HG03457 (cell line): Measurements from ENCODE around the gene MAP3K7CL.
"Not testable (repeated sequence)": the region's sequence is repeated elsewhere in the genome, so short reads cannot be mapped to it uniquely, and the experiment has no call there.

Source experiments
- ATAC-seq: cut with Tn5 transposase; IDR thresholded peaks from one replicate; pipeline ENCODE4 v1.9.1; 2021; ENCODE audit warnings: moderate number of reproducible peaks; ENCODE audit not compliant: unreplicated experiment

MAP3K7CL gene

DNA sequence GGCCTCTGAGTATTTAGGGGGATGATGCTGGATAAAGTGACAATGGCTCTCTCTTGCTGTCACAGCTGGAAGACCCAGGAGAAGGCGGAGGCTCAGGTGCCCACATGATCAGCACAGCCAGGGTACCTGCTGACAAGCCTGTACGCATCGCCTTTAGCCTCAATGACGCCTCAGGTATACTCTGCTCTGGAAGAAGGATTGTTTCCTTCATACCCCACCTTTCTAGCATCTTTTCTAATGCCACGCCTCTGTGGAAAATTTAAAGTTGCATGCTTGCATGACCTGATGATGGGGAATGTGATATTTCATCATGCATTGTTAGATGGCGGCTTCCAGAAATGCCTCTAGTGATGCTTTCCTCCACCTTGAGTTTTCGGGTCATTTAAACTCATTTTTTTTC is 2.8 kb downstream of the MAP3K7CL start:
- ATAC-seq, result no peak

DNA sequence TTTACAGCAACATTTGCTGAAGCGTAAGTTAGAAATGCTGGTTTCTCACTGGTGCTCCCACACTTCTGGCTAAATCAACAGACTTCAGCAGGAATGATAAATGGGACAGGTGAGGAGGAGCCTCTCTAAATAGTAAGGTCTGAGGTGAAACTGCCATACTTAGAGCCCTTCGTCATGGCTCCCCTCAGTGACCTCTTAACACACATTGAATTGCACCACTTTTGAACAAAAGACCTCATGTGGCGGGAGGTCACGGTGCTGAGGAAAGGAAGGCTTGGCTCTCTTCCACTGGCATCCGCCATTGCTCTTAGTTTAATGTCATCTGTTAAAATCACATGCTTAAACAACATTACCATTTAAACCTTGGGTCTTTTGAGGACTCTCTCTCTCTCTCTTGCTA is 3.4 kb downstream of the MAP3K7CL start:
- no peak for ATAC-seq

DNA sequence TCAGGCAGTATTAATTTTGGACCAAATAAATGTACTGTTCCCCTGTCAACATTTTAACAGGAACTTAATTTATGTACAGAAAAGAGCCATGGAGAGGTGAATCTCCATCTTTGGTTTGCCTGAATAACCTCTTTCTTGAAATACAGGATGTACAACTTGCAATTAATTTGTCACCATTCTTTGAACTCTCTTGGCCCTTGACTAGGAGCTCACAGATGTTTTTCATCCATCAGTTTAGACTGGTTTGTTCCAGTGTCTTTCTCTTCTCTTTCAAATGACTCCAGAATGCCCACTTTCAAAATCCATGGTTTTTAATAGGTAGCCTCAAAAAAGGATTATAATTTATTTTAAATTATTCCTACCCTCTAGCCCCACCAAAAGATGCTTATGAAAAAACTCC is 5.0 kb downstream of the MAP3K7CL start:
- ATAC-seq, result no peak

DNA sequence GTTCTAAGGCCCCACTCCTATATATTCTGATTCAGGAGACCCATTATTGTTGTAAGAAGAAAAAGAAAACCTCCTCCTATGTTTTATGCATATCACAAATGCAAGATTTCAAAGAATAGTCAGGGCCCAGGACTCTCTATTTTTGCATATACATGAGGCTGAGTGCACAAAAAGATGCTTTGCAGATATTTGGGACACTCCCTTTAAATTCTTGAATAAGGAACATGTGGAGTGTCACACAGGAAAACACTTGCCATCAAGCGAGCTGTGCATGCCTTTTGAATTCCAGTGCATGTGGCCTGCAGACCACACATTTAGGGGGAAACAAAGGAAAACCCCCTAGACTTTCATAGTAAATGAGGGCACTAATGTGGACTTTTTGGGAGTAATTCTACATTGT is 5.6 kb downstream of the MAP3K7CL start:
- no peak for ATAC-seq

DNA sequence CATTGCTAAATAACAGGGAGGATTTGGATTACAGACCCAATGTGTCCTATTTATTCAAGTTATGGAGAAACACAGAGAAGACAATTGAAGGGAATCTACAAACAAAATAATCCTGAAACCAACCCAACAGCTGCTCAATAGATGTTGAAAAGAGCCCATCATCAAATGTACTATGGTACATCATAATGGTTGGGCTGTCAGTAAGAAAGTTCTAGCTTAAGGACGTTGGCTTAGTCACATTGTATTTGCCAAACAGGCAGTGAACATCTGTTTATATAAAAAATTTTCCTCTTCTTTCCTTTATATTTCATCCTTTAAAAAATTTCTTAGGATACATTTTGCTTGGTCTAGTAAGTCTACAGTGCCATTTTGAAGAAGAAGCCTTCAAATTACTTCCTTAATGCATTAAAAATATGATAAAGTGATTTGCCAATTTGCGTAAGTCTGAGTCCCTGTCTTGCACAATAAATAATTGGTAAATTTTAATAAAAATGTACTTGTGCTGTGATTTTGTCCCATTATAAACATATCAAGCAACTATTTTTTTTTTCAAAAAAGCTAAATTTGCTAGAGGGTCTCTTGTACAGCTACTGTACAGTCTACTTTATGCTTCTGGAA is 14.4 kb downstream of the MAP3K7CL start:
- no peak for ATAC-seq

DNA sequence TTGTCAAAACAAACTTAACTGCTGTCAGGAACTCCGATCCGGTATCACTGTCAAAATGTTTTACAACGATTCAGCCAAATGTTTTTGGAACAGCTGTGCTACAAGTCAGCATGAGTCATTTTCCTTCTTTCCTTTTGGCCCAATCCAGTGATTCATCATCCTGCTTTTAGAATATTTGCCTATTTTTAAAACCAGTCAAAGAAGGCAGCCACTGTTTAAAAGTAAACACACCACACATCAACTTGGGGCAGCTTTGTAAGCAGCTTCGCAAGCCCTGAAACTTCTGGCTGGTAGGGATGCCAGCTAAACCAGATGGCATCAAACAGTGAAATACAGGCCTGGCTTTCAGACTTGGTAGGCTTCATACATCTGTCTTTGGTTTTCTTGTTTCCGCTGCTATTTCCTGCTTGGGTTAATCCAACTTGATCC is 14.9 kb downstream of the MAP3K7CL start:
- no peak for ATAC-seq

DNA sequence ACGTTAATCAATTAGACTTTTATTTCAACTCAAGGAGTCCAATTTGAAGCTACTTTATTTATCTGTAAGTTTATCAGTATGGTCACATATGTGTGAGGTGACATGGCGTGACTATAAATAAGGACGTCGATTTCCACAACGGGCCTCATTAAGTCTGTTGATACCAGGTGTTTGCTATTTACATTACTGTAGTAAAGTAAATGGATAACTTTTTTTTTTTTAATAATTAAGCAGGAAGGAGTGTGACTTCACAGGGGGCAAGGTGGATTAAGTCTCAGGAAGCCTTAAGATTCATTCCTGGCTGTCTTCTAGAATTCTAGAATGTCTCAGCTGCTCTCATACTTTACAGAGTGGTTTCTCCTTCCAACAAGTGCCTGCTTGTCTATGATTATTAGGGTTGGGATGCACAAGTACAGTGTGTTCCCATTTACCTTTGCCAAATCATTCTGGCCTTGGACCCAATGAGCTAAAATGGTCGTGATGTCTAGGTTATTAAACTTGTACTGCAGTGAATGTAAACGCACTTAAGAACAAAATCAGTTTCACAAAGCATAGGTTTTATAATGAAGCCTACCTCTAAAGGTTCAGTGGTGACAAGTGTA is 15.5 kb downstream of the MAP3K7CL start:
- no peak for ATAC-seq

DNA sequence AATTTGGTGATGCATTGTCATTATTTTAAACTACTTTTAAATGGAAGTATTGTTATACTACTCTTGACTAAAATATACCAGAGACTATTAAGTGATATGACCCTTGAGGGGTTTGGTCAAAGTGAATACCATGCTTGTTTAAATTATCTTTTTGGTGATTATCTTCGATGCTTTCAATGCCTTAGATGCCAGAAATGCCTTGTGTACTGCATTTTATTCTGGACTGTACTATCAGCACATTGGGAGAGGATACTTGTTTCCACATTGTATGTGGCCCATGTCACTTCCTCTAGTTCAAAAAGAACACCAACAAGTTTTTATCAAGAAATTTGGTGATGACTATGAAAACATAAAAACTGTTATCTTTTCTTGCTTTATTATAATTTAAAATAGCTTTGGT is 16.3 kb downstream of the MAP3K7CL start:
- ATAC-seq, result no peak

DNA sequence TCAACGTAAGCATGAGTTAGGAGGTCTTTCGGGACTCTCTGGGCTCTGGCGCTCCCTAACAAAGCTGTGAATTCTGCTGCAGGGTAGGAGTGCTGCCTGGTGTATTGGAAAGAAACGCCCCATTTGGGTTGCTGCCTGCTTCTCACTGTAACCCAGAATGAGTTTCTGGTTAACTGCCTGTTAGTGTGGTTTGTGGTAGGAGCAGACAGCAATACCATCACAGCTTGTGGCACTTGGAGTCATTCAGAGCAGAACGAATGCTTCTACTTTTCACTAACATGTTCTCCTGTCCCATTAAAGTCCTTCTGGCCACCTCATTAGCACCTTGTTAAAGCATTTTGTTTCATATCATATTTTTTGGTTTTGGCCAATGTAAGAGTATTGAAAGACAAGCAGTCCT is 18.1 kb downstream of the MAP3K7CL start:
- peak; percentile 45 for ATAC-seq

DNA sequence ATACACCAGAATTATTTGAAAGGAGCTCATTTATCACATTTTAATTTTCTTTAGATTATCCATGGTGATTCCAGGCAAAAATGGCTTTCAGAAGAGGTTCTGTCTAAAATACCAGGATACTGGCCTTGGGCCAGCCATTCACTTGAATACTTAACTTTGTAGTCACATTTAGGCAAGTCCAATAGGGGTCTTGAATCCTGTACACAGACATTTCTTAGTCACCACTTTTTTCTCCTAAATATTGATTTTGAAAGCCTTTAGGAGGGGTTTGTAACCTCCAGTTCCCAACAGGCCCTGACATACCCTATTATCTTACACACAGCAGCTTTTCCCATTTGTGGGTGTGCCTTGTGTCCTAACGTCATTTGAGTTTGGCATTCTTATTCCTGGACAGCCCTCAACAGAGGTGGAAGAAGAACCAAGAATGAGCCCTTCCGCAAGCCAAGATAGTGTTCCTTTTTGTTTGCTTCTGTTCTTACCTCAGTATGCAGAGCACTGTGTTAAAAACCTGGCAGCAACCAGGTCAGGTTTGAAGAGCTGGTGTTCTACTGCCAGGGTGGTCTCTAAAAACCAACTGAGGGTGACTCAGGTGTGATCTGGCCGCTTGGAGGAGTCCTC is 19.5 kb downstream of the MAP3K7CL start:
- ATAC-seq, result no peak

DNA sequence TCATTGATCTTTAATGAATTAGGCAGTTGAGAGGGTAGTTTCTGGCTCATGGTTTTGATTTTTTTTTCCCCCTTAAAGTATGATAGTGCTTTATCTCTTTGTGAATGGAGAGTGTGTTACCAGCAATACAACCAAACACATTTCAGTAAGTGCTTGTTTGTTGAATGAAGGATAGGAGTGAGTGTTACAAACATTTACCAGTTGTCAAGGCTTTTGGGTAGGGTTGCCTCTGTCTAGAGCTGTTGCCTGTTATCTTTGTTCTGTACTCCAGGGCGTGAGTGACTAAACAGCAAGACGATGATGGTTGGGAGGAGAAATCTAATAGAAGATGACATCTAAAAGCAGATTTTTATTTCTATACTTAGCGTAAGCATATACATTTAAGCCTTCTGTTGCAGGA is 21.5 kb downstream of the MAP3K7CL start:
- ATAC-seq, result no peak

DNA sequence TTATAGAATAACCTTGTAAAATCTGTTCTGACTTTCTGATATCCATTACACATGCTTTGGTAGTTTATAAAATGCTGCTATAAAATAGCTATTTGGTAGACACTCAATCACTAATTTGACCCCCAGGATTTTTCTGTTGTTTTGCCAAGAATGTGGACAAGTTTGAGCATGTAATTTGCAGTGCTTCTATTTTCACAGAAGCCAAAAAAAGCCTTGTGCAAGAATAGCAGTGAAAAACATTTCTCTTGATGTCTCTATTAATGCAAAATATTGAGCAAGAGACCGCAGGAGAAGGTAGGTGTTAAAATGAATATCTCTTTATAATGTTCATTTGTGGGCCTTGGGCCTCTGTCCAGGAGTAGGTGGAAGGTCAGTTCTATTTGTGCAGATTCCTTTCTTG is 22.5 kb downstream of the MAP3K7CL start:
- no peak for ATAC-seq

DNA sequence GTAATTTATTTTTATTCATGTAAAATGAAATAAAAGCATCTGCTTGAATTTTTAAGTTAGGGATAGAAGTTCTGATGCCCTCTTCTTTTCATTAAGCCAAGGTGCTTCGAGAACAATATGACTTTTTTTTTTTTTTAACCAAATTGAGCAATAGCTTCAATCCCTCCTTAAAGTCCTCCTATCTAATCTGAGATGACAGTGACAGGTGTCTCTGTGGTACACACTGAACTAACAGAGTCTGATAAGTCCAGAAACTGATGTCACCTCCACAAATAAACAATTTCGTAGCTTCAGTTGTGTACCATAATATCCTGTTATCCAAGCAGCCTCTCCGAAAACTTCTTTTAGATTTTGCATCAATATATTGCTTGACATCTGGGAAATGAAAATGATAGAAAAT is 23.8 kb downstream of the MAP3K7CL start:
- ATAC-seq, result no peak

DNA sequence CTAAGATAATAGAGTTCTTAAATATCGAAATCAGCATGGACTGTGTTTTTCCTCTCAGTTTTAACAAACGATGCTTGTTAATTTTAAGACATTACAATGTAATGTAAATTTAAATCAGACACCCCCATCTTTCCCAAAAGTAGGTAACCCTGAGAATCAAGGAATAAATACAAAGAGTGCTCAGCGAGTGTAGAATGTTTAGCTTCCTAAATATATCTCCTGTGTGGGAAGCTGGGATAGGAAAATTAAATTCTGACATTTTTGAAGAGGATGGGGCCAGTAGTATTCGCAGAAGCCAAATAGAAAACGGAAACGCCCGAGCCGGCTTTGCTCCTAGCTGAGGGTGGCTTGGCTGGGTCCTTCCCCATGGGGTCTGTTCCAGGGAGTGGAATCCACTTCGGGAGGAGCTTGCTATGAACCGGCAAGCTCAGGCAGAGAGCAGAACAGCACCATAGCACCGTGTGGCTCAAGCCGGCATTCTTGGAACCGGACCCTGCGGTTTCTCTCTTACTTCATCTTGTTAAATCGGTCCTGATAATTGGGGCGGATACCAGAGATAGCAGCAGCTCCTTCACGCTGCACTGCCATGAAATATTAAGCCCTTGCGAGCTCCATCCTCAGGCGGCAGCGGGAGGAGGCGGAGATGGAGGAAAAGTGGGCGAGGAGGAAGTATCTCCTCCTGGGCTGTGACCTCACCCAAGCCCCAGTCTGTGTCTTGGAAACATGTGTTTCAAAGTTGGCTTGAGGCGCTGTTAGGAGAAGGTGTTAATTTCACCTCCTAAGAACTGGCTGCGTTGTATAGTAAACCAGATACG is 24.9 kb downstream of the MAP3K7CL start:
- ATAC-seq, result no peak

DNA sequence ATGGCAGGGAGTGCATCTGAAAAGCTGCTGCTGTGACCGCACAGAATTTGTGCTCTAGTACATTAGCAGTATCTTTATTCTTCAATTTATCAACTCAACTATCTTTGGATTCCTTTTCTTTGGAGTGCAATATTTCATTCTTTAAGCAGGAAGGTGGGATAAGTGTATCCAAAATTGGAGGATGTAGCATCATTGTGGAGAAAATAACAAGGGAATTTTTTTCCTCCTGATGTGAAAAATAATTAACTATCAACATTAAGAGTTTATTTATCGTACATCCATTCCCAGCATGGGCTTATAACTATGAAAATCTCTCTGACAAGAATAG is 25.5 kb downstream of the MAP3K7CL start:
- no peak for ATAC-seq

DNA sequence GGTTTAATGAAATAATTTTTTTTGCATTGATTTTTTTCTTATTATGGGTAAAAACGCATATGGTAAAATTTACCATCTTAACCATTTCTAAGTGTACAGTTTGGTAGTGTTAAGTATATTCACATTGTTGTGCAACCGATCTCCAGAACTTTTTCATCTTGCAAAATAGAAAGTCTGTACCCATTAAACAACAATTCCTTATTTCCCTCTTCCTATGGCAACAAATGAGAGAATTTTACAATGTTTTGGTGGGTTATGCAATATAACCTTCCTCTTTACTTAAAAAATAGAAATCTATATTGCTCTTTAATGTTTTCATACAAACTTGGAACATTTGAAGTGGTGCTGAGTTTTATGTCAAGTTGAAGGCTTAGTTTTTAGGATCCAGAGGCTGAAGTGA is 26.6 kb downstream of the MAP3K7CL start:
- no peak for ATAC-seq

DNA sequence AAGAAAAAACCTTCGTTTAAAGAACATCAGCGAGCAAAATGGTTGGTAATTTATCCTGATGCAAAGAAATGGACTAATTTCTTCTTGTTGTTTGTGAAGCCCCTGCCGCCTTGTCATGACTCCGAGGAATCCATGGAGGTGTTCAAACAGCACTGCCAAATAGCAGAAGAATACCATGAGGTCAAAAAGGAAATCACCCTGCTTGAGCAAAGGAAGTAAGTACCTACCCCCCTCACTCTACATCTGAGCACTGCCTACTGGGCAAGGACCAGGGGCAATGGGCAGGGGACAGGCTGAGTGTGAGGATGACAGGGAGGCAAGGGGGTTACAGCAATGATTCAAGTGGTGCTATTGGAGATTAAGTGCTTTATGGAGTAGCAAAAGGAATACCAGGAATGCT is 29.4 kb downstream of the MAP3K7CL start:
- no peak for ATAC-seq

DNA sequence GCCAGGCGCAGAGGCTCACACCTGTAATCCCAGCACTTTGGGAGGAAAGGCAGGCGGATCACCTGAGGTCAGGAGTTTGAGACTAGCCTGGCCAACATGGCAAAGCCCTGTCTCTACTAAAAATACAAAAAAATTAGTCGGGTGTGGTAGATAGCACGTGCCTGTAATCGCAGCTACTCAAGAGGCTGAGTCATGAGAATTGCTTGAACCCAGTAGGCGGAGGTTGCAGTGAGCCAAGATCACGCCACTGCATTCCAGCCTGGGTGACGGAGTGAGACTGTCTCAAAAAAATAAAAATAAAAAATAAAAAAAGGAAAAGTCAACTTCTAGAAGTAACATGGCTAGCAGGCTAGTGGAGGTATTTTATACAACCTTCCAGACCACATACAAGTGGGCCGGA is 32.4 kb downstream of the MAP3K7CL start:
- not testable (repeated sequence) for ATAC-seq

DNA sequence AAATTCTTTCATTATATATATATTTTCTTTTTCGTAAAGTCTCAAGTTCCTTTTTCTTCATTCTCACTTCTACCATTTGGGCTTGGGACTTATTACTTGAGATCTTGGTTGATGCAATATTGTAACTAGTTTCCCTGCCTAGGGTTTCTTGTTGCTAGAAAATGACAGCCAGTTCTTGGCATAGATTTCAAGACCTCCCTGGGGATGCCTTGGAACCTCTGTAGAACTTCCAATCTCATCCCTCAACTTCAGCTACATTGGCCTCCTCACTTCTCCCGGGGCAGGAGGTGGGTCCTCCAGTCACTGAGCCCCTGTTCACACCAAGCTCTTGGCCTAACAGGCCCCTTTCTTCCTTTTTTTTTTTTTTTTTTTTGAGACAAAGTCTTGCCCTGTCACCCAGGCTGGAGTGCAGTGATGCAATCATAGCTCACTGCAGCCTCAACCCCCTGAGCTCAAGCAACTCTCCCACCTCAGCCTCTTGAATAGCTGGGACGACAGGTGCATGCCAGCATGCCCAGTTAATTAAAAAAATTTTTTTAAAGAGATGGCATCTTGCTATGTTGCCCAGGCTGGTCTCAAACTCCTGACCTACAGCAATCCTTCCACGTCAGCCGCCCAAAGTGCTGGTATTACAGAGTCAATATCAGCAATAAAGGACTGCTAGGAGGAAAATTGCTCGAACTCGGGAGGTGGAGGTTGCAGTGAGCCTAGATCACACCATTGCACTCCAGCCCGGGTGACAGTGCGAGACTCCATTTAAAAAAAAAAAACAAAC is 33.1 kb downstream of the MAP3K7CL start:
- ATAC-seq, result no peak

DNA sequence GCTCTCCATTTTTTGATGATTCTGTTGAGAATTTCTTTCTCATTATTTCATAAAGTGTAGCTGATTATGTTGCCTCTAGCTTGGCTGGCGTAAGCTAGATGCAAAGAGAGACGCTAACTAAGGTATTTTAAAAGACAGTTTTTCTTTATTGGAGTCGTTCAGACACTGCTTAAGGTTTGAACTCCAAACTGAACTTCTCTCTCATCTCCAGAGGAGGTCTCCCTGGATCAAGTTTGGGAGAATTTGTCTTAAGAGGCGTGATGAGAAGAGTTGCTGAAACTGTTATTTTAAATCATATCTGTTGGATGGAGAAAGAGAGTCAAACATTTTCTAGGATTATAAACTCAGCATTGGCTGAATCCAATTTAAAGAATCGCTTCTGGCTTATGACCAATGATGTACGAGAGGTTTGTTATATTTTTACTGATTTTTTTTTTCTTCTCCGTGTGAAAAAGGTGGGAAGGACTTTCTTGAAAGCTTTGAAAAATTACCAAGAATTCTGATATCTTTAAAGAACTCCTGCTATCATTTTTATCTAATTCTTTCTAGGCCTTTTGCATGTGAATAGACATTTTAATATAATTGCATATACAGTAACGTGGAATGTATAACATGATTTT is 34.0 kb downstream of the MAP3K7CL start:
- ATAC-seq, result no peak

DNA sequence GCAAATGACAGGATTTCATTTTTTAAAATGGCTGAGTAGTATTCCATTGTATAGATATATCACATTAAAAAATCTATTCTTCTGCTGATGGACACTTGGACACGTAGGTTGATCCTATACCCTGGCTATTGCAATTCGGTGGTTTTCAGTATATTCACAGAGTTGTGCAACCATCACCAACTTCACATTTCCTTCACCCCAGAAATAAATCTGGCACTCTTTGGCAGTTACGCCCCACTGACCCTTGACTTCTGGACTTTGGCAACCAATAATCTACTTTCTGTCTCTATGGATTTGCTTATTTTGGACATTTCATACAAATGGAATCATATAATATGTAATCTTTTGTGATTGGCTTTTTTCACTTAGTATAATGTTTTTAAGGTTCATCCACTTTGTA is 35.9 kb downstream of the MAP3K7CL start:
- no peak for ATAC-seq
